Stomach (tissue), 4 donors: Measurements from ENCODE around the gene ZNF516.

Experiments
- POLR2A ChIP-seq, 4 donors: fragments of 450-650 bp; IDR thresholded peaks; one replicate each; pipeline ENCODE4 v1.6.1; 2016; ENCODE audit warnings: antibody characterized with exemption in 4 of 4, control low read depth in 2 of 4, mild to moderate bottlenecking in 1 of 4, moderate library complexity in 1 of 4
- POLR2AphosphoS5 ChIP-seq, 3 donors: sonication (generic); formaldehyde crosslinking; IDR thresholded peaks; one replicate each; pipeline ENCODE4 v1.6.1; 2016; ENCODE audit warnings: antibody characterized with exemption in 3 of 3
- TF ChIP-seq, protein P1 (sequence below), 7 experiments: fragments of 450-650 bp in 4 of 7; fragments of 200-600 bp in 3 of 7; sonication (generic) in 3 of 7; IDR thresholded peaks; one replicate each; pipeline ENCODE4 v1.5.1; 2016 to 2019; ENCODE audit warnings: antibody characterized with exemption in 7 of 7, control low read depth in 2 of 7, mild to moderate bottlenecking in 1 of 7

DNA sequence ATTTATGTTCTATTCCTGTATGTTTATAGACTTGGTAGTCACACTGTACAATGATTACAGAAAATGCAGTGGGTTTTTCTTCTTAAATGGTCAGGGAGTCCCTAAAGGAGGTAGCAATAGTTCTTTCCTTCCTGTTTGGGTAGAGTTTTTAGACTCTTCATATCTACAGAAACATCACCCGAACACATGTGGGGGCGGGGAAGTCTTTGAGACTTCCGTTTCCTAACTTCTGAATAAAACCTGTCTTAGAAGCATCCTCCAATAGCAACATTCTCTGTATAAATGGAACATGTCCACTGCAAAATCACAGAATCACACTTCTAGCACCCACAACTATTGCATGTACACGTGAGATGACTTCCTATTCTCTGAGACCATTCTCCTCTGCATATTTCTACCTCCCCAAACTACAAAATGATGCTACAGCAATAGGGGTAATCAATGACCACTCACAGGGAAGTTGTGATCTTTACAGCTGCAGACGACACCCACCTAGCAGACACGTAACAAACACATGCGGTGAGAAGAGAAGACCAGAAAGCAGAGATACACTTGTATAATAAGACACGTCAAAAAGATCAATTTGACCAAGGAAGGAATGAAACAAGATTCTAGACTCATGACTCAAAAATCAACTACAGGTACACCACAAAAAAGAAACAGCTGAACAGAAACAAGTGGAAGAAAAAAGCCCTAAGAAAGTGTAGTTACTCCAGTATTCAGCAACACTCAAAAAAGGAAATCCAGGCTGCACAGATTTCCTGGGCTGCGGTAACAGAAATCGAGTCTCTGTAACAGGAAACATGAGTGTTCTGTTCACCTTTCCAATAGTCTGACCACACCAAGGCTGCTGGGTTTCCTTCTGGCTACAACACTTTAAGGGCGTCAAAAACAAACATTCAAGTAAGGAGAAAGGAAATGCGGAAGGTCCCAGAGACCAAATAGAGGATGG lies 120.4 kb downstream of the ZNF516 start:
- TF ChIP-seq POLR2A (IDR thresholded peaks at IDR 0.05) (no peak), POLR2AphosphoS5 (IDR thresholded peaks at IDR 0.05) (no peak)
- TF ChIP-seq, protein P1, sequence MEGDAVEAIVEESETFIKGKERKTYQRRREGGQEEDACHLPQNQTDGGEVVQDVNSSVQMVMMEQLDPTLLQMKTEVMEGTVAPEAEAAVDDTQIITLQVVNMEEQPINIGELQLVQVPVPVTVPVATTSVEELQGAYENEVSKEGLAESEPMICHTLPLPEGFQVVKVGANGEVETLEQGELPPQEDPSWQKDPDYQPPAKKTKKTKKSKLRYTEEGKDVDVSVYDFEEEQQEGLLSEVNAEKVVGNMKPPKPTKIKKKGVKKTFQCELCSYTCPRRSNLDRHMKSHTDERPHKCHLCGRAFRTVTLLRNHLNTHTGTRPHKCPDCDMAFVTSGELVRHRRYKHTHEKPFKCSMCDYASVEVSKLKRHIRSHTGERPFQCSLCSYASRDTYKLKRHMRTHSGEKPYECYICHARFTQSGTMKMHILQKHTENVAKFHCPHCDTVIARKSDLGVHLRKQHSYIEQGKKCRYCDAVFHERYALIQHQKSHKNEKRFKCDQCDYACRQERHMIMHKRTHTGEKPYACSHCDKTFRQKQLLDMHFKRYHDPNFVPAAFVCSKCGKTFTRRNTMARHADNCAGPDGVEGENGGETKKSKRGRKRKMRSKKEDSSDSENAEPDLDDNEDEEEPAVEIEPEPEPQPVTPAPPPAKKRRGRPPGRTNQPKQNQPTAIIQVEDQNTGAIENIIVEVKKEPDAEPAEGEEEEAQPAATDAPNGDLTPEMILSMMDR (IDR thresholded peaks at IDR 0.05), result no peak
